Femur (tissue), 1 donor: ENCODE data around the gene ZNF101.
"Not testable (repeated sequence)": the region's sequence is repeated elsewhere in the genome, so short reads cannot be mapped to it uniquely, and the experiment has no call there.

Source experiments
- DNase-seq: peaks from one replicate; pipeline ENCODE4 v3.0.0-alpha.2; 2017

Gene ZNF101

GRCh38 chr19:19662344-19662743 lies 6.3 kb upstream of the ZNF101 start:
- peak; percentile 21 for DNase-seq

DNA sequence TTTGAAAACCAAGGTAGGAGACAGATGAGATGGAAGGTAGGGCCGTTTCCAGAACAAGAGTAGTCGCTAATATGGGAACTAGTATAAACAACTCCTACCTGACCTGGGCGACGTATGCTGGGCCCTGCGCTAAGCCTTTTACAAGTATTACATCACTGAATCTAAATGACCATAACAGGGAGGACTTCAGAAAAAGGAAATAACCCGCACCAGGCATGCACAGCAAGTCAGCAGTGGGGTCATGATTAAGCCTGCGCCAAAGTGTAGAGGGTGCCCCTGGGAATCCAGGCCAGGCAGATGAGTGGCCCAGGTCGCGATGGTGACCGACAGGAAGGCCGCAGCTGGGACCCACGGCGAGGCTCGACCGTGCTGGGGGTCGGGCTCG lies 5.8 kb upstream of the ZNF101 start:
- no peak for DNase-seq

DNA sequence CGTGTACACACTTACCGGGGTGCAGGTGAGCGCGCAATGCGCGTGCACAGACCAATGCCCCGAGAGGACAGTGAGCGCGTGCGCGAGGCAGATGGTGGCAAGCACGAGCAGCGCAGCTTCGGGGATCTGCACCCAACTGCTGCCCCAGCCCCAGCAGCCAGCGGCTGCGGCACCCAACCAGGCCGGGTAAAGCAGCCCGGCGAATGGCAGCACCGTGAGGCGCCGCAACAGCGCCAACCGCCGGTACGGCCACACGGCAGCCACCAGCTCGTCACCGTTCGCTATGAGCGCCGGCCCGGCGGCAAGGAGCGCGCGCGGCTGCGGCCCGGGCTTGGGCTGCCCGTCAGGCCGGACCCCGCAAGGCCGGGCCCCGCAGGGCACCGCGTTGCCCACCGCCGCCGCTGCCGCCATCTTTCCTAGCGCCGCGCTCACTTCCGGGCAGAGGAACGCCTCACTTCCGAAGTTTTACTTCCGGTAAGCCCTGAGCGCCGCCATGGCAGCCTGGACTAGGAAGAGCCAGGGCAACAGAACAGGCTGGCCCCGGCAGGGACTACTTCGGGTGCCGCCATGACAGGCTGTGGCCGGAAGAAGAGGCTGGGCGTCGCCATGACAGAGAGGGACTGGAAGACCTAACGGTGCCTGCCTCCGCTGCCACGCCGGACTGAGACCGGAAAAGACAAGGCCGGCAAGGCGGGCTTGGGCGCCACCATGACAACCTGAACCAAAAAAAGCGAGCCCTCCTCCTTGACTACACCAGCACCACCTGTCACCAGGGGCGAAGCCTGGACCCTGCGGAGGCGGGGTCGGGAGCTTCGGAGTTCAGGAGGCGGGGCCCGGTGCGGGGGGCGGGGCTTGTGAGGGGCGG lies 5.2 kb upstream of the ZNF101 start, which contains the start of gene ATP13A1:
TSS of gene ATP13A1 (minus strand) at position 421 of the 865 bp plus-strand sequence. CDS start at position 411, 10 bp downstream.
- peak; percentile 98 for DNase-seq

GRCh38 chr19:19665420-19665948 lies 3.2 kb upstream of the ZNF101 start:
- DNase-seq, result not testable (repeated sequence)

DNA sequence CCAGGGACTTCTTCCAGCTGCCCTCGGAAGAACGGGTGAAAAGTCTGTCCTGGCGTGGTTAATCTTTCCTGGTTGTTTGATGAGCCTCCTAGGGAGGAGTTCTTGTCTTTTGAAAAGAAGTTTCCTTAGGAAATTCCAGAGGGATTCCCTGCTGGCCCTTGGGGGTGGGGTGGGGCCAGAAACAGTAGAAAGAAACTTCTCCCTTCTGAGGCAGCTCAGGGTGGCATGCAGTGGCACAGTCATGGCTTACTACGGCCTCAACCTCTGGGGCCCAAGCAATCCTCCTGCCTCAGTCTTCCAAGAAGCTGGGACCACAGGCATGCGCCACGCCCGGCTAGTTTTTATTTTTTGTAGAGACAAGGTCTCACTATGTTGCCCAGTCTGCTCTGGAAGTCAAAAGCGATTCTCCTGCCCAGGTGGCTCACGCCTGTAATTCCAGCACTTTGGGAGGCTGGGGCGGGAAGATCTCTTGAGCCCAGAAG lies 1.5 kb downstream of the ZNF101 start:
- no peak for DNase-seq

- no peak for DNase-seq
These were observed 4.2 kb downstream of the ZNF101 start for GRCh38 chr19:19672816-19673215.

- no peak for DNase-seq
These were observed 5.7 kb downstream of the ZNF101 start for GRCh38 chr19:19674315-19674714.

DNA sequence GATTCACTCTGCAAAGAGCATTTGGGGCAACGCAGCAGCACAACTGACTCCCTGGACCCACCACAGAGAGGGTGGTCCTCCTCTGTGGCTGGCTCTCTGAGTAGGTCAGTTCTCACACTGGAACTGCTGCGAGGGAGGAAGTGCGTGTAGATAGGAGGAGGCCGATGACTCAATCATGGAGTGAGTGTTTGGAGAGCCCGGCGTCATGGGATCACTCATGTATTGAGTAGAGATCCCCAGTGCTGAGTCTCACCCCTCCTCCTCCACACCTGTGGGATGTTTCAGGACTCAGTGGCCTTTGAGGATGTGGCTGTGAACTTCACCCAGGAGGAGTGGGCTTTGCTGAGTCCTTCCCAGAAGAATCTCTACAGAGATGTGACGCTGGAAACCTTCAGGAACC lies 8.9 kb downstream of the ZNF101 start:
- no peak for DNase-seq

DNA sequence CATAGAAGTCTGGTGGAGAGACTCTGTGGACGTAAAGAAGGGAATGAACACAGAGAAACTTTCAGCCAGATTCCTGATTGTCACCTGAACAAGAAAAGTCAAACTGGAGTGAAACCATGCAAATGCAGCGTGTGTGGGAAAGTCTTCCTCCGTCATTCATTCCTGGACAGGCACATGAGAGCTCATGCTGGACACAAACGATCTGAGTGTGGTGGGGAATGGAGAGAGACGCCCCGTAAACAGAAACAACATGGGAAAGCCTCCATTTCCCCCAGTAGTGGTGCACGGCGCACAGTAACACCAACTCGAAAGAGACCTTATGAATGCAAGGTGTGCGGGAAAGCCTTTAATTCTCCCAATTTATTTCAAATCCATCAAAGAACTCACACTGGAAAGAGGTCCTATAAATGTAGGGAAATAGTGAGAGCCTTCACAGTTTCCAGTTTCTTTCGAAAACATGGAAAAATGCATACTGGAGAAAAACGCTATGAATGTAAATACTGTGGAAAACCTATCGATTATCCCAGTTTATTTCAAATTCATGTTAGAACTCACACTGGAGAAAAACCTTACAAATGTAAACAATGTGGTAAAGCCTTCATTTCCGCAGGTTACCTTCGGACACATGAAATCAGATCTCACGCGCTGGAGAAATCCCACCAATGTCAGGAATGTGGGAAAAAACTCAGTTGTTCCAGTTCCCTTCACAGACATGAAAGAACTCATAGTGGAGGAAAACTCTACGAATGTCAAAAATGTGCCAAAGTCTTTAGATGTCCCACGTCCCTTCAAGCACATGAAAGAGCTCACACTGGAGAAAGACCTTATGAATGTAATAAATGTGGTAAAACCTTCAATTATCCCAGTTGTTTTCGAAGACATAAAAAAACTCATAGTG lies 10.8 kb downstream of the ZNF101 start:
- DNase-seq, result no peak

DNA sequence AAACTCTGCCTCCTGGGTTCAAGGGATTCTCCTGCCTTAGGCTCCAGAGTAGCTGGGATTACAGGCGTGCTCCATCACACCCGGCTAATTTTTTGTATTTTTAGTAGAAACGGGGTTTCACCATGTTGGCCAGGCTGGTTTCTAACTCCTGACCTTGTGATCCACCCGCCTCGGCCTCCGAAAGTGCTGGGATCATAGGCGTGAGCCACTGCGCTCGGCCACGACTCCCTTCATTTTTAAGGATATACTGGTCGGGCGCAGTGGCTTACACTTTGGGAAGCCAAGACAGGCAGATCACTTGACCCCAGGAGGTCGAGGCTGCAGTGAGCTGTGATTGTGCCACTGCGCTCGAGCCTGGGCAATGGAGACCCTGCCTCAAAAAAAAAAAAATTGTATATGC lies 17.5 kb downstream of the ZNF101 start:
- not testable (repeated sequence) for DNase-seq

DNA sequence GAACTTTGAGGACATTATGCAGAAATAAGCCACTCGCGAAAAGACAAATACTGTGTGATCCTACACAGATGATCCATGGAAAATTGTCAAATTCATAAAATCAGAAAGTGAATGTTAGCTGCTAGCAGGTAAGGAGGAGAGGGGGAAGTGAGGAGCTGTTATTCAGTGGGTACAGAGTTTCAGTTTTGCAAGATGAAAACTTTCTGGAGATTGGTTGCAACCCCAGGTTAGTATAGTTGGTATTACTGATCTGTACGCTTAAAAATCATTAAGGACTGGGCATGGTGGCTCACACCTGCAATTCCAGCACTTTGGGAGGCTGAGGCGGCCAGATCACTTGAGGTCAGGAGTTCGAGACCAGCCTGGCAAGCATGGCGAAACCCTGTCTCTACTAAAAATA lies 17.9 kb downstream of the ZNF101 start:
- no peak for DNase-seq

GRCh38 chr19:19687090-19687489 lies 18.5 kb downstream of the ZNF101 start:
- no peak for DNase-seq

- DNase-seq, result not testable (repeated sequence)
These were observed 20.4 kb downstream of the ZNF101 start for GRCh38 chr19:19689023-19689422.

DNA sequence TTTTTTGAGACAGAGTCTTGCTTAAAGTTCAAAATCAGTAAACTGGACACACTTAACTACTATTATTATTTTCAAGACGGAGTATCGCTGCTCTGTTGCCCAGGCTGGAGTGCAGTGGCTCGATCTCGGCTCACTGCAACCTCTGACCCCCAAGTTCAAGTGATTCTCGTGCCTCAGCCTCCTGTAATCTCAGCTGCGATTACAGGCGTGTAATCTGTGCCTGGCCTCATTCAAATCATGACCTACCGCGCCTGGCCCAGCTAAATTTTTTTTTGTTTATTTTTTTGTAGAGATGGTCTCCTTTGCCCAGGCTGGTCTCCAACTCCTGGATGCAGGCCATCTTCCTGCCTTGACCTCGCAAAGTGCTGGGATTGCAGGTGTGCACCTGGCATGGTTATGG lies 23.0 kb downstream of the ZNF101 start:
- no peak for DNase-seq

DNA sequence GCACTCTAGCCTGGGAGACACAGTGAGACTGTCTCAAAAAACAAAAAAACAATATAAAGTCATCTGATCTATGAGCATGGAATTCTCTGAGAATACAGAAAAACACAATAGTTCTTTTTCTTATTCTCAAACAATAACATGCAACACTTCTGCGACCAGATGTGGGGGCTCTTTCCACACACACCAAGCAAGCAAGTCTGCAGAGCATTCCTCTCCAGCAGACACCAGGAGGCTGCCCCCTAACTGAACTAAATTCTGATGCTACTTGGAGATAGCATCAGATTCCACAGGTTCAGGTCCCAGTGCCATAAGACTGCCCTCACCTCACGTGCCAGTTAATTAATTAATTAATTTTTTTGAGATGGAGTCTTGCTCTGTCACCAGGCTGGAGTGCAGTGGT lies 27.7 kb downstream of the ZNF101 start:
- no peak for DNase-seq

DNA sequence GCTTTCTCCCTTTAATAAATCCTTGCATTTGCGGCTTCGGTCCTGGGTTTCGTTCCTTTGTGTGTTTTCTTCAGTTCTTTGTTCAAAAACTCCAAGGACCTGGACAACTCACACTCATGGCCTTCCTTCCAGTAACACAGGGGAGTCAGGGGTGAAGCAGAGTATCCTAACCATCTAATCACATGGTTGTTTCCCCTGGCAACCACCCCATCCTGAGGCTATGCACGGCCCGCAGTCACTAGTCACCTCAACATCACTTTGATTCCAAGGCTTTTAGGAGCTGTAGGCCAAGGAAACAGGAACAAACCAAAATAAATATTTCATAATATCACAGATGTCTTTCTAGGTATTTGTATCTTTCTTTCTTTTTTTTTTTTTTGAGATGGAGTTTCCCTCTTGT lies 28.9 kb downstream of the ZNF101 start:
- no peak for DNase-seq

- DNase-seq, result not testable (repeated sequence)
These were observed 31.9 kb downstream of the ZNF101 start for GRCh38 chr19:19700493-19700892.

DNA sequence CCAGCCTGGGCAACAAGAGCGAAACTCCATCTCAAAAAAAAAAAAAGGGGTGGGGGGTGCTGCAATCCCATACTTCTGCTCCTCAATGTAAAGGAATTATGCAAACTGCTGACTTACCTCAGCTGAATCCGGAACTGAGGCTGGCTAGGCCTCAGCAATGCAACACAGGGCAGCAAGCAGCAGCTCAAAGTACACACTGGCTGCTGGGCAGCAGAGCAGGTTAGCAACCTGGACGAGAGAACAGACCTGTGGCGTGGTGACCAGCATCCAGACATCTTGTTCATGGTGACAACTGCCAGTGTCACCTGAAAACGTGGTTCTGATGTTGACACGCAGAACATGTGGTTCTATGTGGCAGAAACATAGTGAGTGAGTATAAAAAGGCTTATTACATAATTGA lies 36.2 kb downstream of the ZNF101 start:
- DNase-seq, result no peak

DNA sequence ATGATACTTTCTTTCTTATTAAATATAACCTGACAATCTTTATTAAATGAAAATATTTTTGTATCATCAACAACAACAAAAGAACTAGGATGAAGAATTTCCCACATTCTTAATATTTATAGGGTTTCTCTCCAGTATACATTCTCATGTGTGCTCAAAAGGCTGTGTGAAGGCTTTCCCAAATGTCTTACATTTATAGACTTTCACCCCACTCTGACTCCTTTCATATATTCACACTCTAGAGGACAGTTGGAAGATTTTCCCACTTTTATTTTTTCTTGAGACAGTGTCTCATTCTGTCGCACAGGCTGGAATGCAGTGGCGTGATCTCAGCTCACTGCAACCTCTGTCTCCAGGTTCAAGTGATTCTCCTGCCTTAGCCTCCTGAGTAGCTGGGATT lies 41.9 kb downstream of the ZNF101 start:
- DNase-seq, result no peak

DNA sequence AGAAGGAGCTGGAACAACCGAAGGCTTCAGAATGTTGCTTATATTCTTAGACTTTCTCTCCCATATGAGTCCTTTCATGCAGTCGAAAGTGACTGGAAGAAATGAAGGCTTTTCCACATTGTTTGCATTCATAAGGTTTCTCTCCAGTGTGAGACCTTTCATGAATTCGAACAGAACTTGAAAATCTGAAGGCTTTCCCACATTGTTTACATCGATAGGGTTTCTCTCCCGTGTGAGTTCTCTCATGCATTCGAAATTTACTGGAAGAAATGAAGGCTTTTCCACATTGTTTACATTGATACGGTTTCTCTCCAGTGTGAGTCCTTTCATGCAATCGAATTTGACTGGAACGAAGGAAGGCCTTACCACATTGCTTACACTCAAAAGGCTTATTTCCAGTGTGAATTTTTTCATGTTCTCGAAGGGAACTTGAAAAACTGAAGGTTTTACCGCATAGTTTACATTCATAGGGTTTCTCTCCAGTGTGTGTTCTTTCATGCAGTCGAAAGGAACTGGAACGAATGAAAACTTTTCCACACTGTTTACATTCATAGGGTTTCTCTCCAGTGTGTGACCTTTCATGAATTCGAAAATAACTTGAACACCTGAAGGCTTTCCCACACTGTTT lies 42.8 kb downstream of the ZNF101 start:
- no peak for DNase-seq

DNA sequence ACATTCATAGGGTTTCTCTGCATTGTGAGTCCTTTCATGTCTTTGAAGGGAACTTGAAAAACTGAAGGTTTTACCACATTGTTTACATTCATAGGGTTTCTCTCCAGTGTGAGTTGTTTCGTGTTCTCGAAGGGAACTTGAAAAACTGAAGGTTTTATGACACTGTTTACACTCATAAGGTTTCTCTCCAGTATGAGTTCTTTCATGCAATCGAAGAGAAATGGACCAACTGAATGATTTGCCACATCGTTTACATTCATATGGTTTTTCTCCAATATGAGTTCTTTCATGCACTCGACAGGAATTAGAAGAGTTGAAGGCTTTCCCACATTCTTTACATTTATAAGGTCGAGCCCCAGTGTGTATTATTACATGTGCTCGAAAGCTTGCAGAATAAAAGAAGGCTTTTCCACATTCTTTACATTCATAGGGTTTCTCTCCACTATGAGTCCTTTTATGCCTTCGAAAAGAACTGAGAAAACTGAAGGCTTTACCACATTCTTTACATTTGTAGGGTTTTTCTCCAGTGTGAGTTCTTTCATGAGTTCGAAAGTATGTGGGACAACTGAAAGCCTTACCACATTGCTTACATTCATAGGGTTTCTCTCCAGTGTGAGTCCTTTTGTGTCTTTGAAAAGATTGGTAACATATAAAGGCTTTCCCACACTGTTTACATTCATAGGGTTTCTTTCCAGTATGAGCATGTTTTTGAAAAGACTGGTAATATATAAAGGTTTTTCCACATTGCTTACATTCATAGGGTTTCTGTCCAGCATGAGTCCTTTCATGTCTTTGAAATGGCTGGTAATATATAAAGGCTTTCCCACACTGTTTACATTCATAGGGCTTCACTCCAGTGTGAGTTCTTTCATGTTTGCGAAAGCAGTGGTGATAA lies 43.5 kb downstream of the ZNF101 start:
- no peak for DNase-seq

DNA sequence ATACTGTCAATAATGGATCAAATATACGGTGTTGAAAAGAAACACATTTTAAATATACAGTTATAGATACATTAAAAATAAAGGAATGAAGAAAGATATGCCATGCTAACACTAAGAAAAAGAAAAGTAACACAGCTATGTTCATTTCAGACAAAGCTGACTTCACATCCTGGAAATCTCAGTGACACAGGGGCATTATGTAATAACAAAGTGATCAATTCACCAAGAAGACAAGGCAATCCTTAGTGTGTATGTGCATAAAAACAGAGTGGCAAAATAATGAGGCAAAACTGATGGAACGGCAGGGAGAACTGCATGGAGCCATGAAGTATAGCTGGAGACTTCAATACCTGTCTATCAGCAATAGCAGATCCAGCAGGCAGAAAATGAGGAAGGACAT lies 51.2 kb downstream of the ZNF101 start:
- no peak for DNase-seq
